Choroid plexus epithelial cell (primary cell): ENCODE results near the gene HADH.

Source experiments
- DNase-seq: peaks from one replicate; pipeline ENCODE4 v3.0.0-alpha.2; 2010; ENCODE audit warnings: low read depth
- H3K4me3 ChIP-seq: 2 replicates; pipeline ENCODE4 v1.5.1; 2011; ENCODE audit warnings: low read depth, mild to moderate bottlenecking, control low read depth, low read length, moderate library complexity
- TF ChIP-seq, protein P1 (sequence below): conservative IDR thresholded peaks from 2 replicates; pipeline ENCODE4 v1.5.1; 2011; ENCODE audit warnings: low read depth, mild to moderate bottlenecking, control low read depth, inconsistent platforms, low read length, moderate library complexity

HADH gene

DNA sequence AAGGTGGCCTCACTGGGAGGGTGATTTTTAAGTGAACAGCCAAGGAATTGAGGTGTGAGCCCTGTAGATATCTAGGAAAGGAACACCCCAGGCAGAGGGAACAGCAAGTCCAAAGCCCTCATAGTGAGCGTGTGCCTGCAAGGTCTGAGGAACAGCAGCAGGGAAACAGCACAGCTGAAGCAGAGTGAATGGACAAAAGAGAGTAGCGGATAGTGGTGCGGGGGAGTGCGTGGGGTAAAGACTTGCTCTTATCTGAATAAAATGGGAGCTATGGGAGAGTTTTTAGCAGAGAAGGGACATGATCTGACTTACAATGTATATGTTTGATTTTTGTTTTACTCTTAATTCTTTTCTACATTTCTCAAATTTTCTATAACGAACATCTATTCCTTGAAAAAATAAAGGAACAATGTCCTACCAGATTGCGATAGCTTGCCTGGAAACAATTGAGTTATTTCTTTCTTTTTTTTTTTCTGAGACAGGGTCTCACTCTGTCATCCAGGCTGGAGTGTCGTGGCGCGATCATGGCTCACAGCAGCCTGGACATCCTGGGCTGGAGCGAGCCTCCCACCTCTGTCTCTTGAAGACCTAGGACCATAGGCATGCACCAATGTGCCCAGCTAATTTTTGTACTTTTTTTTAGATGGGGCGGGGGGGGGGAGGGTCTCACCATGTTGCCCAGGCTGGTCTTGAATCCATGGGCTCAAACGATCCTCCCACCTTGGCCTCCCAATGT is 19.5 kb upstream of the HADH start:
- DNase-seq, result no peak
- TF ChIP-seq, protein P1, sequence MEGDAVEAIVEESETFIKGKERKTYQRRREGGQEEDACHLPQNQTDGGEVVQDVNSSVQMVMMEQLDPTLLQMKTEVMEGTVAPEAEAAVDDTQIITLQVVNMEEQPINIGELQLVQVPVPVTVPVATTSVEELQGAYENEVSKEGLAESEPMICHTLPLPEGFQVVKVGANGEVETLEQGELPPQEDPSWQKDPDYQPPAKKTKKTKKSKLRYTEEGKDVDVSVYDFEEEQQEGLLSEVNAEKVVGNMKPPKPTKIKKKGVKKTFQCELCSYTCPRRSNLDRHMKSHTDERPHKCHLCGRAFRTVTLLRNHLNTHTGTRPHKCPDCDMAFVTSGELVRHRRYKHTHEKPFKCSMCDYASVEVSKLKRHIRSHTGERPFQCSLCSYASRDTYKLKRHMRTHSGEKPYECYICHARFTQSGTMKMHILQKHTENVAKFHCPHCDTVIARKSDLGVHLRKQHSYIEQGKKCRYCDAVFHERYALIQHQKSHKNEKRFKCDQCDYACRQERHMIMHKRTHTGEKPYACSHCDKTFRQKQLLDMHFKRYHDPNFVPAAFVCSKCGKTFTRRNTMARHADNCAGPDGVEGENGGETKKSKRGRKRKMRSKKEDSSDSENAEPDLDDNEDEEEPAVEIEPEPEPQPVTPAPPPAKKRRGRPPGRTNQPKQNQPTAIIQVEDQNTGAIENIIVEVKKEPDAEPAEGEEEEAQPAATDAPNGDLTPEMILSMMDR, result no peak
- H3K4me3 ChIP-seq, result no peak overlapping the region

DNA sequence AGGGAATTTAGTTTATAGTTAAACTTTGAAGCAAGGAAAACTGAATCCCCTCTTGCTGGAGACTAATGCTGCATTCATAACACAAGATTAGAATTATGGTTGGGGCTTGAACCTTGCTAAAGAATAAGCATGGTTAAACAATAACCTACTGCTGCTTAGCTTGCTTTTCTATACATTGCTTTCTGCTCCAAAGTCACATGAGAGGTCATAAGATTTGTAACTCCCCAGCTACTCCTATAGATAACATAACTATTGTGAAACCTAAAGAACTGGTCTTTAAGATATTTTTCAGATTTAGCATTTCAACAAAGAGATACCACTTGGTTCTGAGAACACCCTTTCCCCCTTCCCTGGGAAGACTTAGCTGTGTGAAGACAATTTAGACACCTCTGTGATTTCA is 17.1 kb upstream of the HADH start:
- TF ChIP-seq, protein P1, result no peak

DNA sequence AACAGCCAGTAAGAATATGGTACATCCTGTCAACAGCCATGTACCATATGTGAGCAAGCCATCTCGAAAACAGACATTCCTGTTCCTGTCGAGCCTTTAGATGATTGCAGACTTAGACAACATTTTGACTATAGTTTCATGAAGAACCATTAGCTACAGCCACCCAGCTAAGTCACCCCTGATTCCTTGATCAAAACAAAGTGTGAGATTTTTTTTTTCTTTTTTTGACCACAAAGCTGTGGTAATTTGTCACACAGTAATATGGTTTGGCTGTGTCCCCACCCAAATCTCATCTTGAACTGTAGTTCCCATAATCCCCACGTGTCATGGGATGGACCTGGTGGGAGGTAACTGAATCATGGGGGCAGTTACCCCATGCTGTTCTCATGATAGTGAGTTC is 15.2 kb upstream of the HADH start:
- TF ChIP-seq, protein P1, result no peak
- DNase-seq, result no peak
- H3K4me3 ChIP-seq, result no peak overlapping the region

More for the DNA sequence above, 17.1 kb upstream of the HADH start:
- H3K4me3 ChIP-seq, result no peak overlapping the region
- DNase-seq, result no peak

DNA sequence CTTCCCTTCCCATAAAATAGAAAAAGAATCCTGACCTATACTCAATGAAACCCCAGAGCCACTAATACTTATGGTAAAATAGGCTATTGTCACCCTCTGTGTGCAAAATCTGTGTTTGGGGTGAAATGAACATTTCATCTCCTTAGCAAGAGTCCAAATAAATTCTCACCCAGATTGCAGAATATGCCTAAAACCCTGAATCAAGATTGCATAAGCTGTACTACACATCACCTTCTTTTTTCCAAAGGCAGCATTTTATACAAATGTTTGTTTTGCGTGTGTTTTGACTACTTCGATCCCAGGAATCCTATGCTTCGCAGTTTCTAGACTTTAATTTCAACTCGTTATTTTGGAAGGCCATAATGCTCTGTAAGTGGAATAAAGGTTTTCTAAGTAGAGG is 12.2 kb upstream of the HADH start:
- DNase-seq, result no peak
- no peak overlapping the region for H3K4me3 ChIP-seq
- TF ChIP-seq, protein P1, result no peak

DNA sequence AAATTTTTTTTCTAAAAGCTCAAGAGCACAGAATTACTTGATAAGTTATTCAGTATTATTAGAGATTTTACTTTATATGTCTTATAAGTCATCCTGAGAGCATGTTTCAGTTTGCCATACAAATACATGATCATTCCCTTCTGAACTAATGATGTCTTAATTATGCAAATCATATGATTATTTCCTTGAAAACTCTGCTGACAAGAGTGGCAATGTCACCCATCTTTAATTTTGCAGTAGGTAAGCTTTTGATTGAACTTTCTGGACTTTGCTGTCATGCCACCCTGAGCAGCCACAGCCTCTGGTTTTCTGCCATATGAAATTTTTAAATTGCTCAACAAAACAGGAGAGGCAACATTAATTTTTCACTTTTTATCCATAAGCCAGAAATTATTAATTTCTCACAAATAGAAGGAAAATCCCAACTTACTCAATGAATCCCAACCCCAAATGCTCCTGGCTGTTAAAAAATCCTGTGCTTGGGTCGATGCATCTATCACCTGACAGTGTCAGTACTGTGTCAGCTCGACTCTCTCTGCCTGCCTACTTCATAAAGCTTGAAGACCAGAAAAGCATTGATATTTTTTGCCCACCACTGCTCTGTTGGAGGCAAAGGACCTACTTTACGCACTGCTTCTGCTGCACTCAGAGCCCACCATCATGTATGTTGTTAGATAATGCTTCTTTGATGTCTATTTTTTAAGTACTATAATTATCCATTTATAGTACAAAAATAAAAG is 11.6 kb upstream of the HADH start:
- no peak for DNase-seq
- TF ChIP-seq, protein P1, result no peak
- H3K4me3 ChIP-seq, result no peak overlapping the region

DNA sequence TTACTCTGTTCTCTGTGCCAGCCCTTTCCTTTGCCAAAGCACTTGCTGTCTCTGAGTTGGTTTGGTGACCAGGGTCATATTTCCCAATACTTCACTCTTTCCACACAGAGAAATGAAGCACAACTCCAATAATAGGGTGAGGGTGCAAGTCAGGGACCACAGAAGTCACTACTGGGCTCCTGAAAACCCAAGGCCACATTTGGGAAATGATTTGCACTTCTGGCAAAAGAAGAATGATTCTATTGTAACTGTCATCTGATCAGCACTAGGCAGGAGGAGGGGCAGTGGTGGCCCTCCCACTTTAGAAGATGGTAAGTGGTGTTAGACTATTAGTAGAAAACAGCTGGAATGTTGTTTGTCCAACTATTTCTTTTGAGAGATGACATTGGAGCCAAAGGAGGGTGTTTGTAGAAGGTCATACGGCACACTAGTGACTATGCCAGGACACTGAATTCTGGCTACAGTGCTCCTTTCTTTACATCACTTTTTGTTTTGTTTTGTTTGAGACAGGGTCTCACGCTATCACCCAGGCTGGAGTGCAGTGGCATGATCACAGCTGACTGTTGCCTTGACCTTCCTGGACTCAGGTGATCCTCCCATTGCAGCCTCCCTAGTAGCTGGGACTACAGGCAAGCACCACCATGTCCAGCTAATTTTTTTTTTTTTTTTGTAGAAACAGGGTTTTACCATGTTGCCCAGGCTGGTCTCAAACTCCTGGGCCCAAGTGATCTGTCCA is 10.8 kb upstream of the HADH start:
- no peak for DNase-seq
- TF ChIP-seq, protein P1, result no peak
- no peak overlapping the region for H3K4me3 ChIP-seq
